Measurements from ENCODE around the gene IMPDH2.

DNA sequence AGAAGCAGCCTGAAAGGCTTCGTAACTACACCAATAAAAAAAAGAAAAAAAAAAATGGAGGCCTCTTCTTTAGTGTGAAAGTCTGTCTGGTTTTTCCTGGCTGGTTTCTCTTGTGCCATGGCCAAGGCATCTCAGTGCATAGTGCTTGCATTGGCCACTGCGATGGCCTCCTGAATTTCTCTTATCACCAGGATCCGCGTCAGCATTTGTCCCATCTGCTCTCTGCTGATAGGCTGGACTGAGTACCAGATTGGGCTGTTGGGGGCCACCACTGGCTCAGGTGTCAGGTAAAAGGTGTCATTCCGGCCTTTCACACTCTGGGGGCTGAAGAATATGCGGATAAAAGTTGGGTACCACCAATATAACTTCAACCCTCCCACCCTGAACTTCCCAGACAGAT, 1.1 kb upstream of the IMPDH2 start:
- TF ChIP-seq POLR2A (IDR thresholded peaks at IDR 0.05; ENCODE audit: control extremely low read depth in 1 of 2, low read depth in 2 of 2, low read length in 2 of 2) (no peak), MAFK (IDR thresholded peaks at IDR 0.05; ENCODE audit: low read depth, low read length) (no peak), CEBPB (IDR thresholded peaks at IDR 0.05; ENCODE audit: low read depth, low read length) (no peak), RXRA (IDR thresholded peaks at IDR 0.05; ENCODE audit: insufficient read depth, low read depth, low read length) (no peak), EP300 (IDR thresholded peaks at IDR 0.05; ENCODE audit: borderline replicate concordance in 1 of 2, low read depth in 2 of 2, low read length in 2 of 2) (no peak), TAF1 (IDR thresholded peaks at IDR 0.05; ENCODE audit: low read depth, low read length) (no peak), RBBP5 (IDR thresholded peaks at IDR 0.05; ENCODE audit: borderline replicate concordance, low read depth, low read length) (no peak), EZH2 (IDR thresholded peaks at IDR 0.05; ENCODE audit: low read depth, low read length, severe bottlenecking) (no peak), TBP (IDR thresholded peaks at IDR 0.05; ENCODE audit: low read depth, low read length) (no peak)
- TF ChIP-seq, protein P1, sequence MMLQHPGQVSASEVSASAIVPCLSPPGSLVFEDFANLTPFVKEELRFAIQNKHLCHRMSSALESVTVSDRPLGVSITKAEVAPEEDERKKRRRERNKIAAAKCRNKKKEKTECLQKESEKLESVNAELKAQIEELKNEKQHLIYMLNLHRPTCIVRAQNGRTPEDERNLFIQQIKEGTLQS (IDR thresholded peaks at IDR 0.05; ENCODE audit: insufficient read depth, low read depth, low read length), result no peak
- TF ChIP-seq, protein P2, sequence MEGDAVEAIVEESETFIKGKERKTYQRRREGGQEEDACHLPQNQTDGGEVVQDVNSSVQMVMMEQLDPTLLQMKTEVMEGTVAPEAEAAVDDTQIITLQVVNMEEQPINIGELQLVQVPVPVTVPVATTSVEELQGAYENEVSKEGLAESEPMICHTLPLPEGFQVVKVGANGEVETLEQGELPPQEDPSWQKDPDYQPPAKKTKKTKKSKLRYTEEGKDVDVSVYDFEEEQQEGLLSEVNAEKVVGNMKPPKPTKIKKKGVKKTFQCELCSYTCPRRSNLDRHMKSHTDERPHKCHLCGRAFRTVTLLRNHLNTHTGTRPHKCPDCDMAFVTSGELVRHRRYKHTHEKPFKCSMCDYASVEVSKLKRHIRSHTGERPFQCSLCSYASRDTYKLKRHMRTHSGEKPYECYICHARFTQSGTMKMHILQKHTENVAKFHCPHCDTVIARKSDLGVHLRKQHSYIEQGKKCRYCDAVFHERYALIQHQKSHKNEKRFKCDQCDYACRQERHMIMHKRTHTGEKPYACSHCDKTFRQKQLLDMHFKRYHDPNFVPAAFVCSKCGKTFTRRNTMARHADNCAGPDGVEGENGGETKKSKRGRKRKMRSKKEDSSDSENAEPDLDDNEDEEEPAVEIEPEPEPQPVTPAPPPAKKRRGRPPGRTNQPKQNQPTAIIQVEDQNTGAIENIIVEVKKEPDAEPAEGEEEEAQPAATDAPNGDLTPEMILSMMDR (IDR thresholded peaks at IDR 0.05; ENCODE audit: control extremely low read depth in 1 of 3, insufficient read depth in 1 of 3, low read depth in 1 of 3, low read length in 3 of 3), result no peak
- TF ChIP-seq, protein P3, sequence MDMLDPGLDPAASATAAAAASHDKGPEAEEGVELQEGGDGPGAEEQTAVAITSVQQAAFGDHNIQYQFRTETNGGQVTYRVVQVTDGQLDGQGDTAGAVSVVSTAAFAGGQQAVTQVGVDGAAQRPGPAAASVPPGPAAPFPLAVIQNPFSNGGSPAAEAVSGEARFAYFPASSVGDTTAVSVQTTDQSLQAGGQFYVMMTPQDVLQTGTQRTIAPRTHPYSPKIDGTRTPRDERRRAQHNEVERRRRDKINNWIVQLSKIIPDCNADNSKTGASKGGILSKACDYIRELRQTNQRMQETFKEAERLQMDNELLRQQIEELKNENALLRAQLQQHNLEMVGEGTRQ (IDR thresholded peaks at IDR 0.05; ENCODE audit: low read length), result no peak

All from H1 (cell line).